HG02798 (cell line): ENCODE data around the gene LRRC9.
"Not testable (repeated sequence)": the region's sequence is repeated elsewhere in the genome, so short reads cannot be mapped to it uniquely, and the experiment has no call there.

ENCODE experiments used
- ATAC-seq: cut with Tn5 transposase; IDR thresholded peaks from one replicate; pipeline ENCODE4 v1.9.1; 2021; ENCODE audit warnings: mild to moderate bottlenecking; ENCODE audit not compliant: unreplicated experiment, poor library complexity

Gene LRRC9

DNA sequence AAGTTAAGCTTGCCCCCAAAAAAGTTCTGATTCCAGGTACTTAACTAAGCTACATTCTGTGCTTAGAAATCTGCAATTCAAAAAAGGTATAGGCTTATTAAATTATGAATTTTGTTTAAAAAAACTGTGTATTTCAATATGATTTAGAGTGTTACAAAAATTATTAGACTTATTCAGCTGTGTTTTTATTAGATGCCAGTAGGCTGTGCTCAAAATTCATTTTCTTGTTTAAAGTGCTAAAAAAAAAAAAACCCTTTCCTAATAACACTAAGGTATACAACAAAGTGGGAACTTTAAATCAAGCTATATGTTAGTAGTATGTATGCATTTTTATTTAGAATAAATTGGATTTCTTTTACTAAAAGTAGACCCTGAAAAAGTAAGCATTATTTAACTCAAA, 25.0 kb downstream of the LRRC9 start:
- ATAC-seq, result no peak

DNA sequence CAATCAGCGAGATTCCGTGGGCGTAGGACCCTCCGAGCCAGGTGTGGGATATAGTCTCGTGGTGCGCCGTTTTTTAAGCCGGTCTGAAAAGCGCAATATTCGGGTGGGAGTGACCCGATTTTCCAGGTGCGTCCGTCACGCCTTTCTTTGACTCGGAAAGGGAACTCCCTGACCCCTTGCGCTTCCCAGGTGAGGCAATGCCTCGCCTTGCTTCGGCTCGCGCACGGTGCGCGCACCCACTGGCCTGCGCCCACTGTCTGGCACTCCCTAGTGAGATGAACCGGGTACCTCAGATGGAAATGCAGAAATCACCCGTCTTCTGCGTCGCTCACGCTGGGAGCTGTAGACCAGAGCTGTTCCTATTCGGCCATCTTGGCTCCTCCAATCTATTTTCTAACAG, 32.2 kb downstream of the LRRC9 start:
- not testable (repeated sequence) for ATAC-seq

DNA sequence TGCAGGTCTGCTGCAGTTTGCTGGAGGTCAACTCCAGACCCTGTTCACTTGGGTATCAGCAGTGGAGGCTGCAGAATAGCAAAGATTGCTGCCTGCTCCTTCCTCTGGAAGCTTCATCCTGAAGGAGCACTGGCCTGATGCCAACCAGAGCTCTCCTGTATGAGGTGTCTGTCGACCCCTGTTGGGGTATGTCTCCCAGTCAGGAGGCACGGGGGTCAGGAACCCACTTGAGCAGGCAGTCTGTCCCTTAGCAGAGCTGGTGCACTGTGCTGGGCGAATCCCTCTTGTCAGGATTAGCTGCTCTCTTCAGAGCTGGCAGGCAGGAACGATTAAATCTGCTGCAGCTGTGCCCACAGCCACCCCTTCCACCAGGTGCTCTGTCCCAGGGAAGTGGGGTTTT, 37.9 kb downstream of the LRRC9 start:
- ATAC-seq, result not testable (repeated sequence)

DNA sequence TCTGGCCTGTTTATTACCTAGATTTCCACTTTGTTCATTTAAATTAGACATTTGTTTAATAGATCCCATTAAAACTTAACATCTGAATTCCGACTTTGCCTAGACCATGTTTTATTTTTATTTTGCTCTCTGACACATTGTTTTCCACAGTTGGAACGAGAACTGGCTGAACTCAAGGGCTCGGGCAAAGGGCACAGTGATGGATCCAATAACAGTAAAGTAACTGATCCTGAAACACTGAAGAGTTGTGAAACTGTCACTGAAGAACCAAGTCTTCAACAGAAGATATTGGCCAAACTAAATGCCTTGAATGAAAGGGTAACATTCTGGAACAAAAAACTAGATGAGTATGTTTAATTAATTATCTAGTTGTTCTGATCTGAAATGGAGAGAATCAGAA, 39.7 kb downstream of the LRRC9 start:
- no peak for ATAC-seq

DNA sequence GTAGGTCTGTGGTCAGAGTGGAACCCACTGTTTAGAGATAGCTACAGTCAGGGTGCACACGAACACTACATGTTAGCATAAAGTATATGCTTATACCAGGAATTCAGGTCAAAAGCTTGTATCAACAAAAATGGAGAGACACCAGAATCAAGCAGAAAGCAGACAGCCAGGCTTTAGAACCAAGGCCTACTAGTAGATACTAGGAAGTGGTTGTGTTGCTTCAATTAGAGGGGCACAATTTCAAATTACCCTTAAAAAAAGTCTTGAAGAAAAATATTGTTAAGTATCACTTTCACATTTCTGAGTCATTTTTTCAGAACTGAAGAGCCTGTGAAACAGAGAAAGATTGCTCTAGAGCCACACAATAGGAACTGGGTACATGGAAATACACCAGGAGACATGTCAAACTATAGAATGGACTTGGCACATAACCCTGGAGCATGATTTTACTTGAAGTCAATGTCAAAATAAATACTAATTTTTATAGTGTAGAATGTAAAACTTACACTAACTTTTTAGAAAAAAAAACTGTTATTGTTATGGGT, 41.6 kb downstream of the LRRC9 start:
- ATAC-seq, result peak; percentile 39

DNA sequence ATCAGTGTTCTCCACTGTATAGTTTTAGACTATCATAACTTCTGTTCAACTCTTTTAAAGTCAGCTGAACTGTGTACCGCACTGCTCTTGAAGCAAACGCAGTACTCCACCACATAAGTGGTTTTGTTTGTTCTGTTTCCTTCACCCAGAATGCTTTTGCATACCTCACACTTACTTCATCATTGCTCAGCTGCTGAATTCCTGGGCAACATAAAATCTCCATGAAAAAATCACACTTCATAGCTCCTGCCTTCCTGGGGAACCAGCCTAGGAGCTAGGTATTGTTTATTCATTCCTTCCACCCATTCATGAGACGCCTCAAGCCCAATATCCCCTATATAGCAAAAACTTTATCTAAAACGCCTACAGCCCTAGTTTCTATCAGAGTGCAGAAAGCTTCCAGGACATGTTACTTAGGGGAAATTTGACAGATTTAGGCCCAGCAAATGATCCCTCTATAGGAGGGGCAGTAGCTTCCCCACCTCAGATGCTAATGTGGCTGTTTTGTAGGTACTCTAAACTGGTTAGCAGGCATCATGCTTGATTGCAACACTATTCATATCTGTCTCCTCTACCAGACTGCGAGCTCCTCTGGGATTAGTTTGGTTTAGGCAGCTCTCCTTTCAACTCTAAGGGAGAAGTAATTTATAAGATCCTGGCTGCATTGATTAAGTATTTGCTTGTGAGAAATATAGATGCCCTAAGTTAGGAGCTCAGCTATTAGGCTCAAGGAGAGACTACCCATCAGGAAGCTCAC, 44.5 kb downstream of the LRRC9 start:
- peak; percentile 25 for ATAC-seq

DNA sequence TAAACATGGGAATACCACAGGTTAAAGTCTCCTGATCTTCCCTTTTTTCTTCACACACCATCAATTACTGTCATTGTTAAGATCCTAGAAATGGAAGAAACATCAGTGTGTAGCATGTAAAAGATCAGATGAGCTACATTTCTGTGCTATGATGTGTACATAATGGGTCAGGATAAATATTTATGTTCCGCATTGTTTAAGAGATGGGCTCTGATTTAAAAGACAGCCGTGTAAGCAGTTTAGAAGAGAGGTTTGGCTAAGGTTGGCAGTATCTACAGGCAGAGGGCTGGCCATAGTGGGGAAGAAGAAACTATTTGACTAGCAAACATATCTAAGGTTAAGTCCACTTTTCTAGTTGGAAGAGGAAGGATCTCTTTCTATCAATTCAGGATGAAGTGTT, 49.4 kb downstream of the LRRC9 start:
- no peak for ATAC-seq

DNA sequence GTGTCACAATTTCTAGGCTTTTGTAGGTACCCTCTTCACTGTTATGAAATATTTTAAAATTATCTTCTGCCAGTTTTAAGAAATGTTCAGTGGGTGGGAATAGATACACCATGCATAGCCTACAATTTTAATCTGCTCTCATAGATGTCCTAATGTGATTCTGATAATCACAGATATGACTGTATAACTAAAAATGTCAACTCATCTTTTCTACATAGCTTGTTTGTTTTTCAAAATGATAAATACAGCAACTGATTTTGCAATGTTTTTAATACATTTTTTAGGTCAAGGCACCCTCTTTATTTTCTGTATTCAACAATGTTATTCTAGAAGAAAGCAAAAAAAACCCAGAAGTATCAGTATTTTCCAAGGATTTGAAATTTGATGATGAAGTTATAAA, 61.6 kb downstream of the LRRC9 start:
- no peak for ATAC-seq

DNA sequence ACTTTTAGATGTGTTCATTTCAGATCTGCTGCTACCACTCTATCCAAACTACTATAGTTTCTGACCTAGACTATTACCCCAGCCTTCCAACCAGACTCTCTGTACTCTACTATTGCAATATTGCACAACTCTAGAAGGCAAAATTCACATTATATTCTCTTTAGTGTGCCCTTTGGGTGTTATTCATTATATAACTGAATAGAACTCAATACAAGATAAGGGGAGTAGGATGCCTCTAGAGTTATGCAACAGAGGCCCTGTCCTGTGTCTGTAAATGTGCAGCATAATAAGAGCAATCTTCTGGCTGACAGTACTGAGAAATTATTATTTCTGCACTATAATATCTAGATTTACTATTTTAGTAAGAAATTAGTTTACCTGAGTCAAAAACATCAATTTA, 63.1 kb downstream of the LRRC9 start:
- ATAC-seq, result no peak

DNA sequence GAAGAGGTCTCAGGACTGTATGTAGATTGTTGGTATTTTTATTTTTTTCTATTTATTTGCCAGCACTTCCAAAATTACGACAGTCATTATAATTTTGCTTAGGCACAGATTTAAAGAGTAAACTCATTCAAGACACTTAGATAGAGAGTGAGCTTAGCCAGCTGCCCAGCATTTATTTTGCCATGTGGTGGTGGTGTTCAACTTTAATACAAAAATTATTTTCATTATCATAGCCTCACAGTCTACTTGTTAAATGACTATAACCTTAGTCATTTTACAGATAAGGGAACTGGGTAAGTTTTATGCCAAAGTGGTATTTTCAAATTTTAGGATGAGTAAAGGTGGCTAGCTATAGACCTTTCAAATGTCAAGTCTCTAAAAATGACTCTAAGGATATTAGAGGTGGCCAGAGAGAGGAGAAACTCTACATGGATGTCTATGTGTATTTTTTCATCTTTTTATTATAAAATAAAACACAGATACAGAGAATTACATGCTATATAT, 66.7 kb downstream of the LRRC9 start:
- no peak for ATAC-seq

DNA sequence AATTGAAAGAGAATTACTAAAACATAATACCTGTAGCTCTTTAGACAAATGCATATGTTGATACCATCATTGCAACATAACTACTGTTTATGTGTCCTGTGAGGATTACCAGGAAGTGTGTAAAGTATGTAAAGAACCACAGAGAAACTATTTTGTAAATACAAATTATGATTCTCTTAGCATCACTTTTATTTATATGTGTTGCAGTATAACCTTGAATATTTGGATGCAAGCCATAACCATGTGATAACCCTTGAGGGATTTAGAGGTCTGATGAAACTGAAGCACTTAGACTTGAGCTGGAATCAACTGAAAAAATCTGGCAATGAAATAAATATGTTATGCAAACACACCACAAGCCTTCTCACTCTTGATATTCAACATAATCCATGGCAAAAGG, 77.5 kb downstream of the LRRC9 start:
- ATAC-seq, result no peak

DNA sequence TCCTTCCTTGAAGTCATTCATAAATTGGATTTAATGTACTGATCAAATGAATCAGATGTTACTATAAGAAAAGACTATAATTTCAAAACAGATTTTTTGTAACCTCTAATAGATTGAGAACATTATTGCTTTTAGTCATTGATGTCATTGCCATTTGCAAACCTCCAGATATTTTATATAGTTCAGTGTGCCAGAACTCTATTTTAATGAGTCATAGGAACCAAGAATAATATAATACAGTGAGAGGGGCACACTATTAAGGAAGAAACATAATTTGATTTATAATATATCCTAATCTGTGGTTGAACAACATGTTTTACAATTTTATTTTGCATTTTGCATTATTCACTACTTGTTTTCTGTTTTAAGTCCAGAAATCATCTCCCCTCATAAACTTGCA, 78.0 kb downstream of the LRRC9 start:
- ATAC-seq, result no peak

DNA sequence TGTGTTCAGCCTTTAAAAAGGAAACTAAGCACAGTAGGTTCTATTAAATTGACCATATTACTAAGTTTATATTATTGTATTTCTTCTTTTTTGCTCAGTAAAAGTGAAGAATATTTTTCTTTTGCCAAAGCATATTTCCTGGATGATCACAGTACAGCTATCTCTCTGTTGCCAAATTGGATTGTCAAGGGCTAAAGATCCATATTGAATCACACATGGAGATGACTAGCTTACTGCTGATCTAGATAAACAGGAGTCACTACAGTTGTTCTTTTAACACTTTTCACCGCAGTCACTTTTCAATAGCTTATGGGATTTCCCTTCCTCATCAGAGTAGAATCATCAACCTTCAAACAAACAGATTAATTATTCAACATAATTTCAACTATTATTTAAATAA, 78.6 kb downstream of the LRRC9 start:
- no peak for ATAC-seq

DNA sequence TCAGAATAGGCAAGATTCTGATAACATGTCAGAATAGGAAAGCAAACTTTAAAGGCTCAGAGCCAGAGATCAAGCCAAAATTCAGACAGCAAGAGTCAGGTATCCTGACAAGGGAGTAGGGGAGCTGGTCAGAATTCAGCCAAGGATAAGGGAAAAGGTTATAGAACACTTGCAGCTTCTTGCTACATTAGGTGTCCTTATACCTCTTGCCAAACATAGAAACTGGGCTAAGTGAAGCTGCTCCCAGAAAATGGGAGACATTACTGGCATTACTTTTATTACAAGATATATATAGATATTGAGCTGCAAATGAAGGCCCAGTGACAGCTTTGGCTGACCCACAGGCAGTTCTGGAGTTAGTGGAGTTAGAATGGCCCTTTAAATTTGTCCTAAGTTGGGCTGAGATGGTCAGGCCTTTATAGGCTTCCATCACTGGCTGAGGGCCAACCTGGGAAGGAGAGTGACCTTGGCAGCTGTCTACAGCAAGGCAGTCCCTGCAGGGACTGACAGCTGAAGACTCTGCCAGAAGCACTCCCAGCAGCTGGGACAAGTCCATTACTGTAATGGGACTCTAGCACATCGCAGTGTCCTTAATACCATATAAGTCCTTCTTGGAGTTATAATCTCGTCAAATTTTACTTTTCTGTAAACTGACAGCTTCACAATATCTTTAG, 83.0 kb downstream of the LRRC9 start:
- ATAC-seq, result no peak

DNA sequence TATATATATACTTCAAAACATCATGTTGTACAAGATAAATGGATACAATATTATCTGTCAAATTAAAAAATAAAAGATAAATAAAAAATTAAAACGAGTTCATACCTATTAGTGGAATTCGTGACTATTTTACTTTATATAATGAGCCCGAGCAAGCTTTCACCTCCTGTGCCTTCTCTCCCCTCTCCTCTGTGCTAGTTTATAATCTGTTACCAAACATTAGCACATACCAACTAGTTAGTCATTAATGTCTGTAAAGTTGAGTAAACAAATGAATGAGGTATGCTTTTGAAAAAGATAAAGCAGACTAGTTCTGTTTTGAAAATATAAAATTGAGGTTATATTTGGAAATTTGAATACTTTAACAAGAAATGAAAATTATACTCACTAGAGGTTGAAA, 84.0 kb downstream of the LRRC9 start:
- no peak for ATAC-seq

DNA sequence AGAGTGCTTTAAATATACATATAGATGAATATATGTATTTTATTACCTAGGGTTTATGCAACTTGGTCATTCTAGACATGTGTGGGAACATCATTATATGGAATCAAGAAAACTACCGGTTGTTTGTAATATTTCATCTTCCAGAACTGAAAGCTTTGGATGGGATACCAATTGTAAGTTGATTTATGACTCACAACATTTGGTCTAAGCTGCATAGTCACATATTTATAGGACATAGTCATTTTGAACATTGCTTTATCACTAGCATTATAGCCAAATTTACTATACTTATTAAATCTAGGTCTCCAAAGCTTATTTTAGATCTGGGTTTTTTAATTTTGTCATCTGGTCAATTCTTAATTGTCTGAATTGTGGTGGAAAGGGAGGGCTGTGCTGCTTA, 88.1 kb downstream of the LRRC9 start:
- no peak for ATAC-seq

DNA sequence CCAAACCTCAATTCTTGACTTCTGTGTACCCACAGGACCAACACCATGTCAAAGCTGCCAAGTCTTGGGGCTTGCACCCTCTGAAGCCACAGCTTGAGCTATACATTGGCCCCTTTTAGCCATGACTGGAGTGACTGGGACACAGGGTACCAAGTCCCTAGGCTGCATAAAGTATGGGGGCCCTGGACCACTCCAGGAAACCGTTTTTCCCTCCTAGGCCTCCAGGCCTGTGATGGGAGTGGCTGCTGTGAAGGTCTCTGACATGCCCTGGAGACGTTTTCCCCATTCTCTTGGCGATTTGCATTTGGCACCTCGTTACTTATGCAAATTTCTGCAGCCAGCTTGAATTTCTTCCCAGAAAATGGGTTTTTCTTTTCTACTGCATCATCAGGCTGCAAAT, 90.3 kb downstream of the LRRC9 start:
- not testable (repeated sequence) for ATAC-seq

DNA sequence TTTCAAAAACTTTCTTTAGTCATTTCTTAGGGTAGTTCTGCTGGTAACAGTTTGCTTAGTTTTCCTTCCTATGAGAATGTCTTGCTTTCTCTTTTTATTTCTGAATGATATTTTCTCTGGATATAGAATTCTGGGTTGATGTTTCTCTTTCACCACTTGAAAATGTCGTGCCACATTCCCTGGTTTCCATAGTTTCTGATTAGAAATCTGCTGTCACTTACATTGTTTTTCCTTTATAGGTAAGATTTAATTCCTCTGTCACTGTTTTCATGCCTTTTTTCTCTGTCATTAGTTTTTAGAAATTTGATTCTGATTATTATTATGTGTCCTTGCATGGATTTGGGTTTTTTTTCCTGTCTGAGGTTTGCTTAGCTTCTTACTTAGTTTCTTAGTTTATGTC, 94.5 kb downstream of the LRRC9 start:
- ATAC-seq, result no peak

DNA sequence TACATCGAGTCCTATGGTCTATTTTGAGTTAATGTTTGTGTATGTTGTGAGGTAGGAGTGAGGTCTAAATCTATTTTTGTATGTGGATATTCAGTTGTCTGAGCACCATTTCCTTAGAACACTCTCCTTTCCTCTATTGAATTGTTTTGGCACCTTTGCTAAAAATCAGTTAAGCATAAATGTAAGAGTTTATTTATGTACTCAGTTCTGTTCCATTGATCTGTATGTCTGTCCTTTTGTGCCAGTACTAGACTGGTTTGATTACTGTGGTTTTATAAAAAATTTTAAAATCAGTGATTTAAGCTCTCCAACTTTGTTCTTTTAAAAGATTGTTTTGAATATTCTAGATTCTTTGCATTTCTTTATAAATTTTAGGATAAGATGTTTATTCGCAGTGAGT, 101.7 kb downstream of the LRRC9 start:
- no peak for ATAC-seq

DNA sequence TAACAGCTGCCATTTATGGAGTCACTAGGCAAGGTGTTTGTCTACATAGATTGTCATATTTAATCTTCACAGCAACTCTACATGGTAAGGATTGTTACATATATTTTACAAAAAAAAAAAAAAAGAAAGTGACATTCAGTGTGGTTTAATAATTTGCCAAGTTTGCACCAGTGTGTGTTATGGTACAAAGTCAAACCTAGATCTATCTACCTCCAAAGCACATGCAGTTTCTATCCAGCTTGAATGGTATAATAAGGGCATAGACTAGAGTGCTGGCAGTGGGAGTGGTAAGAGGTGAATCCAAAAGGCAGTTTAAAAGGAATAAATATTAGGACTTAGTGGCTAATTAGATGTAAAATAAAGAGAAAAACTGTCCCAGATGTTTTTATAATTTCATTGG, 105.6 kb downstream of the LRRC9 start:
- no peak for ATAC-seq

DNA sequence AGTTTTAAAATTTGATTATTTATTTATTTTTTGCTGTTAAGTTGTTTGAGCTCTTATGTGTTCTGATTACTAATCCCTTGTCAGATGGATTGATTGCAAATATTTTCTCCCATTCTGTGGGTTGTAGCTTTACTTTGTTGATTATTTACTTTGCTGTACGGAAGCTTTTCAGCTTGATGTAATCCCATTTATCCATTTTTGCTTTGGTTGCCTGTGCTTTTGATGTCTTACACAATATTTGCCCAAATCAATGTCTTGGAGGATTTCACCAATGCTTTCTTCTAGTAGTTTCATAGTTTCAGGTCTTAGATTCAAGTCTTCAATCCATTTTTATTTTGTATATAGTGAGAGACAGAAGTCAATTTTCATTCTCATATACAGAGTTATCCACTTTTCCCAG, 115.2 kb downstream of the LRRC9 start:
- ATAC-seq, result no peak

DNA sequence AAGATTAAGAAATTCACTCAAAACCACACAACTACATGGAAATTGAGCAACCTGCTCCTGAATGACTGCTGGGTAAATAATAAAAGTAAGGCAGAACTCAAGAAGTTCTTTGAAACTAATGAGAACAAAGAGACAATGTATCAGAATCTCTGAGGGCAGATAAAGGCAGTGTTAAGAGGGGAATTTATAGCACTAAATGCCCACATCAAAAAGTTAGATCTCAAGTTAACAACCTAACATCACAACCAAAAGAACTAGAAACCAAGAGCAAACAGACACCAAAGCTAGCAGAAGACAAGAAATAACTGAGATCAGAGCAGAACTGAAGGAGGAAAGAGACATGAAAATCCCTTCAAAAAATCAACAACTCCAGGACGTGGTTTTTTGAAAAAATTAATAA, 128.0 kb downstream of the LRRC9 start:
- not testable (repeated sequence) for ATAC-seq
